HG03060 (cell line): ENCODE results near the gene PYY.
"Not testable (repeated sequence)": the region's sequence is repeated elsewhere in the genome, so short reads cannot be mapped to it uniquely, and the experiment has no call there.

ENCODE experiments used
- ATAC-seq: cut with Tn5 transposase; IDR thresholded peaks from one replicate; pipeline ENCODE4 v1.9.1; 2021; ENCODE audit warnings: low read depth, moderate number of reproducible peaks; ENCODE audit not compliant: unreplicated experiment

Gene PYY

DNA sequence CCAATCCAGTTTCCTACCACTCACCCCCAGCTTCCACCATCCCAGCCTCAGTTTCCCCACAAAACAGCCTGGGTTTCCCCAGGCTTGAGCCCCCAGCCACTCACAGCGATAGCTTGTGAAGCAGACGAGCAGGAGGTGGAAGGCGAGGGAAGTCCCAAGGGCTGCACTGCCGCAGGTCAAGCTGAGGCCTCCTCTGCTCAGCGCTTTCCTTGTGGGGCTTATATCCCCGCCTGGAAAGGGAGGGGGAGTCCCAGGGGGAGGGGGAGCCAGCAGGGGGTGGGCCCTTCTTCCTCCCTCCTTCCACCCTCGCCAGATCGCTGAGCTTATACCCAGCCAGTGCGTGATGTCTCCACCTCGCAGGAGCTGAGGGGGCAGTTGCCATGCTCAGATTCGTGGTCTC is at the start of gene PYY:
PYY (minus strand) TSS at position 195 of the 400 bp plus-strand sequence. CDS start 457 bp downstream, outside the sequence.
- no peak for ATAC-seq

DNA sequence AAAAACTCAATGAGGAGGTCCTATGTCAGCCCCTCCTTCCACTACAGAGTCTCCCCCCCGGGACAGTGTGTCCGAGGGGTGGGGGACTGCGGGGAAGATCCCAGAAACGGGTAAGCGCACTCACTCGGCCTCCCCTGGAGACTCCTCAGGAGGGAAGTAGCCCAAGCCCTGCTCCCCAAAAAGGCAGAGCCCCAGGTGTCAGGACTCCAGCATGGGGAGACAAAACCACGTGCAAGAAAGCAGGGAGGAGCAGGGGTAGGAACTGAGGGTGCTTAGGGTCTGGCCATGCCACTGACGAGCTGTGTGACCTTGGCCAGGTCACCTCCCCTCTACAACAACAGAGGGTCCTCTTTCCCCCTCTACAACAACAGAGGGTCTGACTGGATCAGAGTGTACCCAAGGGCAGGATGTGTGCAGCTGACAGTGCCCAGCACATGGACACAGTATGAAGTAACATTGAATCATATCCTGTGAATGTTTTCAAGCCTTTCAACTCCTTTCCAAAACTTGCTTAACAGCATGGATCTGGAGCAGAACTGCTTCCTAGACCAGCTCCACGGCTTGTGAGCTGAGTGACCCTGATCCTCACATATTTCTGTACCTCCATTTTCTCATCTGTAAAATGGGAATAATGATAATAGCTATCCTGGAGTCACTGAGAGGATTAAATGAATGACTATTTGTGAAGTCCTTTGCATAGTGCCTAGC is 48.6 kb upstream of the PYY start:
- ATAC-seq, result no peak

DNA sequence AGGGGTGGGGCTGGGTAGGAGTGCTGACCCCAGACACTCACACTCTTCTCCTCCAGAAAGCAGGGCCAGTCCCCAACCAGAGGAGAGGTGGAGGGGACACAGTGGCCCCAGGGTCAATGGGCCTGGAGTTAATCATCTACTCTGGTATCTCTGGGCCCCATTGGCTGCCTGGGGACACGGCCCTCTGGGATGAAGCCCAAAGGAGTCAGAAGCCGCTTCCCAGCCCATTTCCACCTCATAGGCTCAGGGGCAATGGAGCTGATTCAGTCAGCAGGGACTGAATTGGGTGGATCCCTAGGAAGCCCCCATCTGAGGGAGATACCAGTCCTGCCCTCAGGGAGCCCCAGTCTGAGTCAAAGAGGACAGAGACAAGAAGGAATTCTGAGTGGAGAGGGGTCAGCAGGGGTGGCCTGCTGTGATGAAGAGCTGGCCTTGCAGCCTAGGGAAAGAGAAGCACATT is 47.8 kb upstream of the PYY start:
- no peak for ATAC-seq

DNA sequence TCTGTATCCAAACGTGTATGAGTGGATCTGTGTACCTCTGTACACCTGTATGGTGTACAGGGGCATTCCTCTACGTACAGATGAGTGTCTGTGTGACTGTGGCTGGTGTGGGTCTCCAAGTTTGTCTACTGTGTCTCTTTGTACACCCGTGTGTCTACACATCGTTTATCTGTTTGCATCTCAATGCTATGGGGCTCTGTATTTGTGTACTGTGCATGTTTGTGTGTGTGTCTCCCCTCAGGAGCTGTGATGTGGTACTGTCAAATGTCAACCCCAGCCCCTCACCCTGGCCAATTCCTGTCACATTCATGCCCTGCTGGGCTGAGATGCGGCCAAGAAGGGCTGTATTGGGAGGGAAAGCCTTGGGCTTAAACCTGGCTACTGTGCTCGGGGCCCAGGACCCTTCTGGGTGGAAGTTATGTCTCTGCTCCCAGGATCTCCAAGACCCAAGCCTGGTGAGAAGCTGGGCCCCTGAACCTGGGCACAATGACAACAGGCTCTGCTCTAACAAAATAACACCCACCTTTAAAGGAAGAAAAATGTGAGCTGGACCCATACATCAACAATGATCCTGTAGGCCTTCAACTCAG is 47.2 kb upstream of the PYY start:
- ATAC-seq, result no peak

DNA sequence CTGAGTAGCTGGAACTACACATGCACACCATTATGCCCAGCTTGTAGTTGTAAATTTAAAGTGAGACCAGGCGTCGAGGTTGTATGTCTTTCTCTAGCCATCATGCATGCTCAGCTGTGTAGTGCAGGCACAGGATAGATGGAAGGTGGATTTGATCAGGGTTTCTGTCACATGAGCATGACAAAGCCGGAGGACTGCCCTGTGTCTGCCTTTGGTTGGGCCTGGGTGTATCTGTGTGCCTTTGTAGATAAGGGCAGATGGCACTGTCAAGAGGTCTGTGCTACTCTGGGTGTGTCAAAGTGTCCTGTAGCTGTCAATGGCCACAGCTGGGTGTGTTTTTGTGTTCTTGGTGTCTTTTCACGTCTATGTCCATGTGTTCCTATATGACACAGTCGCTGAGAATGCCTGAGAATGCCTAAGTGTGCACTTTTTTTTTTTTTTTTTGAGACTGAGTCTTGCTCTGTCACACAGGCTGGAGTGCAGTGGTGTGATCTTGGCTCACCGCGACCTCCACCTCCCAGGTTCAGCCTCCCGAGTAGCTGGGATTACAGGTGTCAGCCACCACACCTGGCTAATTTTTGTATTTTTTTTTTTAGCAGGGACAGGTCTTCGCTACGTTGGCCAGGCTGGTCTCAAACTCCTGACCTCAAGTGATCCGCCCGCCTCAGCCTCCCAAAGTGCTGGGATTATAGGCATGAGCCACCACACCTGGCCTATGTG is 46.6 kb upstream of the PYY start:
- no peak for ATAC-seq

DNA sequence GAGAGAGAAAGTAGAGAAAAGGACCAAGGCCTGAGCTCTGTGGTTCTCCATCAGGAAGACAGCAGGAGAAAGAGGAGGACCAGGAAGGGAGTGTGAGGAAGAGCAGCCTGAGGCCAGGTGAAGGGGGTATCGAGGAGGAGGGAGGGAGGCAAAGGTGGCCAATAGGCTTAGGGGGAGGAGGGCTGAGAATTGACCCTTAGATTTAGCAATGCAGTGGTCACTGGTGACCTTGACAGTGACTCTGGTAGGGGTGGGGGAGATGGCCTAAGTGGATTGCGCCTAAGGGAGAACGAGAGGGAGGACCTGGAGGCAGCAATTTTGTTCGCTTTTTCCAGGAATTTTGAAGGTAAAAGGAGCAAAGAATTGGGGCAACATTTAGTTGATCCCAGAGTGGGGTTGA is 45.3 kb upstream of the PYY start:
- no peak for ATAC-seq

DNA sequence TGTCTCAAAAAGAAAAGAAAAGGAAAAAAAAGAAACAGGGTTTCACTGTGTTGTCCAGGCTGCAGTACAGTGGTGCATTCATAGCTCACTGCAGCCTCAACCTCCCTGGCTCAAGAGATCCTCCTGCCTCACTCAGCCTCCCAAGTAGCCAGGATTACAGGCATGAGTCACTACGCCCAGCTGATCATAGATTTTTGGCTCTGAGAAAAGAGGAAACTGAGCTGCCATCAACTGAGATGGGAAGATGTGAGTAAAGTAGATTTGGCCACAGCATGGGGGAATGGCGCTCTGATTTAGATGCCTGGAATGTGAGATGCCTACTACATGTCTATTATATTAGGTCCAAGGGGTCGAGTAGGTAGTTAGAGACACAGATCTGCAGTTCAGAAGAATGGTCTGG is 44.8 kb upstream of the PYY start:
- no peak for ATAC-seq

DNA sequence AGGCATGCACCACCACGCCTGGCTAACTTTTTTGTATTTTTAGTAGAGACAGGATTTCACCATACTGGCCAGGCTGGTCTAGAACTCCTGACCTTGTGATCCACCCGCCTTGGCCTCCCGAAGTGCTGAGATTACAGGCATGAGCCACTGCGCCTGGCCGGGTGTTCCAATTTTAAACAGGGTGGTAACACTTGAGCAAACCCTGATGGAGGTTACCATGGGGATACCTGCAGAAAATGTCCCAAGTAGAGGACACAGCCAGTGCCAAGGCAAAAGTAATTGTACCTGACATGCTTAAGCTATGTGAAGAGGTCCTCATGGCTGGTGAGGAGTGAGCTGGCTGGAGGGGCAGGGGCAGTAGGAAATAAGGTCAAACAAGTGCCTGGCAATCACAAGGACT is 43.4 kb upstream of the PYY start:
- ATAC-seq, result not testable (repeated sequence)

DNA sequence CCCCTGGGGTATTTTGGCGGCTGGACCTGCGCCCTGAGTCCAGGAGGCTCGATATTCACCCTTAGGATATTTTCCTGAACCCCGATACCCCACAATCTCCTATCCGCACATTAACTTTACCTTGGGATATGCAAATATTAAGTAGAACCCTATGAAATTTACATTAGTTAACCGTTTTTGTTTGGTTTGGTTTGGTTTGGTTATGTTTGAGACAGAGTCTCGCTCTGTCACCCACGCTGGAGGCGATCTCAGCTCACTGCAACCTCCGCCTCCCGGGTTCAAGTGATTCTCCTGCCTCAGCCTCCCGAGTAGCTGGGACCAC is 41.4 kb upstream of the PYY start:
- no peak for ATAC-seq

DNA sequence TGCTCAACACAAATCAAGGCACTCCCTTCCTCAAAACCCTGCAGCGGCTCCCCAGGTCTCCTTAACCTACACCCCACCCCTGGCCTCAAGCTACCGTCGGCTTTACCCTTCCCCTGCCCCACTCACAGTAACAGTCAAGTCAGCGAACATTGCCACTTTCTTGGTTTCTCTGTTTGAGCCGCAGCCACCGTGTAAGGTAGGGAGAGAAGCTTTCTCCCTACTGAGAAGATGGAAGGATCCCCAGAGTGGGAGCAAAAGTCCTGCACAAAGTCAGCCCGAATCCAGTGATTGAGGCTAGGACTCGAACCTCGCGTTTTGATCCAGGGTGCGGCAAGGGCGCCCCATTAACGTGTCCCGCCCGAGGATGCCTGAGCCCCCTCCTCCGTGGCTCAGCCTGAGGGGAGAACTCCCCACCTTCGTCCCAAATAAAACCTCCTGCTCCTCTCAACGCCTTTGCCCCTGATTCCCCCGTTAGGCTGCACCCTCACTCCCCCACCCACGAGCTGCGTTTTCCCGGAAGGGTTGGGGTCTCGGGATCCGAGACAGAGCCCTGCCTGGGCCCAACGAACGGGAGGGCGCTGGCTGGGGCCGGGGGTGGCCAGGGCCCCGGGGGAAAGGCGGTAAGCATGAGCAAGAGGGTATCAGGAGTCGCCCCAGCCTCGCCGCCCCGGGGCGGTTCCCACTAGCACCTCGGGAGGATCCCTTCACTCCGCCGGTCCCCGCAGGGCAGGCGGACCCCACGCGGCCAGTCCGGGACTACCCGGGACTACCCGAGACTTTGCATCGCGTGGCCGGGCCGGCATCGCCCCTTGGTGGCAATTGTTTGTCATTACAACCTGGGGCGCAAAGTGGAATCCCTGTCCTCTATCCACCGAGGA is 40.8 kb upstream of the PYY start:
- no peak for ATAC-seq

DNA sequence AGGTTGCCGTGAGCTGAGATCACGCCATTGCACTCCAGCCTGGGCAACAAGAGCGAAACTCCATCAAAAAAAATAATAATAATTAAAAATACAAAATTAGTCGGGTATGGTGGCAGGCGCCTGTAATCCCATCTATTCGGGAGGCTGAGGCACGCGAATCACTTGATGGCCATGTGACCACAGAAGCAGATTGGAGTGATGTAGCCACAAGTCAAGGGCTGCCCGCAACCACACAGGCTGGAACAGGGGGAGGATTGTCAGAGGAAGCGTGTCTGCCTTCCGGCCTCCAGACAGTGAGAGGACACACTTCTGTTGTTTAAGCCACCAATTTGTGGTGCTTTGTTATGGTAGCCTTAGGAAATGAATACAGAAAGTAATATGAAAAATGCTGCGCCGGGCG is 38.9 kb upstream of the PYY start:
- ATAC-seq, result no peak

DNA sequence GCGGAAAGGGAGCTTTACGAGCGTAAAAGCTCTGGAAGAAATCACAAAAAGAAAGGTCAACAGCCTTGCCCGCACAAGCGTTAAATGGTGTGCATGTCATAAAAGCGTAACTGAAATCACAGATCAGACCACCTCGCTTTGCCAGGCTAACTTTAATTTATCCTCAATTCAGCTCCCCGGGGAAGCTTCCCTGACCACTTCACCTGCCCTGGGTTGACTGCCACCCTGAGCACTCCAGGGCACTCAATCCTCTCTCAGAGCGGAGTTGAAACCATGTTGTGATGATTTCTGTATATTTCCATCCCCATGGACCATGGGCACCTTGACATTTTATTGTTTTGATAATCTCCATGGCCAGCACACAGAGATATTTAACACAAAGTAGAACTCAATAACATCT is 34.6 kb upstream of the PYY start:
- no peak for ATAC-seq

DNA sequence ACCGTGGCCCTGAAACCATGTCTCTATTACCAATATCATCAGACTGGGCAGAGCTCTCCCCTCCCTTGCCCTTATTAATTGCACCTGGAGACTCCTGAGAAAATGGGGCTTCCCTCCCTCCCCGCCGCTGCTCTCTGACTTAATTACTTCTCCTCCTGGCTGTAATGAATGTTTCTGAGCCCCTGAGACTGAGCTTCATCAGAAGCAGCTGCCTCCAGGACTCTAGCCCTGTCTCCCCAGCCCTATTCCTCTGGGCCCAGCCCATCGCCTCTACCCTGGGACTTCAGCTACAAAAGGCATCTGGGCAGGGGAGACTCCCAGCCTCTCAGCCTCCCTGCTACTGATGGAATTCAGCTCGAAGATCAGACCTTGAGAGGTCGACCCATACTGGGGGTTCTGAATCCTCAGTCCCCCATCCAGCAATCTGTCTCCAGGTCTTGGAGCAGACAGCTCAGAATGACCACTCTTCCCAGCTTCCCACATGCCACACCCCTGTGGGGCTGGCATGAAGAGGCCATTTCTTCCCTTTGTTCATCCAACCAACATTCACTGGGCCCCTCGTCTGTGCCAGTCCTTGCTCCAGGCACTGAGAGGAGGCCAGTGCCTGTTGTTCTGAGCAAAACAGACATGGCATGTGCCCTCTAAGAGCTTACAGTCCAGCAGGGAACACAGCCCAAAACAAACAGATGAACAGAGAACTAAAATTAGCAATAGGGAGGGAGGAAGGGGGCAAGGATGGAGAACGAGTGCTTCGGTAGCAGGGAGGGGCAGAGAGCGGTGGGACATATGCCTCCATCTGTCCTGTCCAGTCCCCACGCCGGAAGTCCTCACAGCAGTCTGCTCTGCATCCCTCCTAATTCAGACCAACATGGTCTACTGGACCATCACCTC is 33.6 kb upstream of the PYY start:
- no peak for ATAC-seq

DNA sequence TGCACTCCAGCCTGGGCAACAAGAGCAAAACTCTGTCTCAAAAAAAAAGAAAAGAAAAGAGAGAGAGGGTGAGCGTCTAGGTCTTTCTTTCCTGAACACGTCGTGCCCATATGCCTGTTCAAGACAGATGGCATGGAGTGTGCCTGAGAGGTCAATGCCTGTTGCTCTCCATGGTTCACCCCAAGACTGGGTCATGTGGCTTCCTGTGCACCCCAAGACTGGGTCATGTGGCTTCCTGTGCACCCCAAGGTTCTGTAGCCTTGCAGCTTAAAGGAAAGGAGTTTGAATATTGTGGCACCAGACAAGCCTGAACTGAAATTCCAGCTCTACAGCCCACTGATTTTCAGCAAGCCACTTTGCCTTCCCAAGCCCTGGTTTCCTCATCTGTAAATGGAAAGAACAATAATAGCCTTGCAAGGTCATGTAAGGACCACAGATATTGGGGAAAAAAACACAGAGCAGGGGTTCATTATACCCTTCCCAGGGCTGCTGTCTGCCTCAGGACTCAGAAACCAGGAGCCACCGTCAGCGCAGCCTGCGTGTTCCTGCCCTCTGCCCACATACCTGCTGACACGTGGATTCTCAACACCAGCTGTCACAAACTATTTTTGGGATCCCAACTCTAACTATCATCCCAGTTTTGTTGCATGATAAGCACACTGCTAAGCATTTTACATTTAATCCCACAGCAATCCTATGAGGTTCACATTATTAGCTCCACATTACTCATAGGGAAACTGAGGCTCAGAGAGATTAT is 32.7 kb upstream of the PYY start:
- no peak for ATAC-seq

DNA sequence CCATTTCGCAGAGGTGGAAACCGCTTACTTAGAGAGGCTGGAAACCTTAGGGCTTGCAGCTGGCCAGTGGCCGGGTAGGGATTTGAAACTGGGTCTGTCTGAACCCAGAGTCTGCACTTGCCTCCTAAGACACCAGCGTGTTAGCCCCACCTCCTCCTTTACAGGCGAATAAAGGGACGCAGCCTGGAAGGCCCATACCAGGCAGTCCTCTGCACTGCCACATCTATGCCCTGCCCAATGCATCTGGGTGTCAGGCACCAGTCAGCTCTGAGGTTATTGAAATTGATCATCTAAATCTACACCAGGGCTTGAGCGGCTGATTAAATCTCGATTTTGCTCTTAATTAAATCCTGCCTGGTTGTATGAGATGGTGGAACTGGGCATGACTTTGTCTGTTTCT is 30.8 kb upstream of the PYY start:
- no peak for ATAC-seq

DNA sequence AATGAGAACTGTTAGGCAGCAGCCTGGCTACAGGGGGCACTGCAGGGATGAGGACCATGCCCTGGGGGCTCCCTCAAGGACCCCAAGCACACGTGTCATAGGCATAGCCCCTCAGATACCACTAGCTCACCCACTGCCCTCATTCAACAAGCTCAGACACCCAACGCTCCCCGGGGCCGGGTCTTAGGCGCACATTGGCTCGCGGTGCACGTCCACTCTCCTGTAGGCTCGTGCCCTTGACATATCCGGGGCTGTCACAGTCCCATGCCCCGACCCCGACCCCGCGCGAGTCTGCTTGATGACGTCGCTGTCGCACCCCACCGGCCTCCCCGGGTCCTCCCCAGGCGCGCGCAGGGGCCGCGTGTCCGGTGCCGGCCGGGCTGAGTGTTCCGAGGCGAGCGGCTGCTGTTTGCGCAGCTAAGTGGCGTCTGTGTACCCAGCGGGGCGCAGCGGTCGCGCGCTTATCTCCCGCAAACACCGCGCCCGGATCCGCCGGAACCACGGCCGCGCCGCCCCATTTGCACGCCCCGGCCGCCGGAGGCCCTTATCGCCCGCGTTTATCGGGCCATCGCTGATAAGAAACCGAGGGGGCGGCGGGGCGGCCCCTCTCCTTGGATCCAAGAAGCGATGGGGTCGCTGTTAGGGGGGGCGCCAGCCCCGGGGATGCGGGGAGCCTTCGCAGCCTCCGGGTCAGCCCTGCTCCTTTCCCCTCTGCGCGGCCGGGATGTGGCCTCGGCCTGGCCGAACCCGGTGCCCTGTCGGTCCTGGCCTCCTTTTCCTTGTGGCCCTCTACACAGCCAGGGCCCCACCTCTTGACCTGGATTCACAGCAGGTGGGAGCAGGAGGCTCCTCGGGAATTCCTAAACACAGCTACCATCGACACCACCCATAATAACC is 30.0 kb upstream of the PYY start:
- ATAC-seq, result no peak

DNA sequence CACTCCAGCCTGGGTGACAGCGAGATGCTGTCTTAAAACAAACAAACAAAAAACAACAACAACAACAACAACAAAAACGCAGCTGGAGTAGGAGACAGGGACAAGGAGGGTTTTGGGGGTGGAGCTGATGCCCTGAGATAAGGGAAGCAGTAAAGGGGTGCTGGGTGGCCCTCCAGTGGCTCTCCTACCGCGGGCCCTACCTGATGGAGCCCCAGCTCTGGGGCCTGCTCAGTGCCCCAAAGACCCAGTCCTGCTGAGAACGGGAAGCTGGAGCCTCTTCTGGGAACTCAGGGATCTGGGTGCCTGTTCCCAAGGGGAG is 29.4 kb upstream of the PYY start:
- ATAC-seq, result no peak

DNA sequence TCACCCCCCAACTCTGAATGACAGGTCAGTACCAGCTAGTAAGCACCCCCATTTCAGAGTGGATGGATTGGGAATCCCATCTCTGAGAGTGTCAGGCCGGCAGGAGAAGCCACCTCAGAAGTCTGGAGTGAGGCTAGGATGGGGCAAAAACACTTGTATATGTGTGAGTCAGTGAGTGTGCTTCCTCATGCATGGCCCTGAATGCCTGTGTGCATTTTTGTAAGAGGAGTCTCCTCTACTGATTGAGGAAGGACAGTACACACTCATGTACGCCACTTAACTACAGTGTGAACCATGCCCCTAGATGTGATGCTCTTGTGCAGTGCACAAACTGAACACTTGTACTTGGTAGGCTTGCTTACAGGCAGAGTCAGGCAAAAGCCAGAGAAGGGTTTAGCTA is 28.4 kb upstream of the PYY start:
- no peak for ATAC-seq

DNA sequence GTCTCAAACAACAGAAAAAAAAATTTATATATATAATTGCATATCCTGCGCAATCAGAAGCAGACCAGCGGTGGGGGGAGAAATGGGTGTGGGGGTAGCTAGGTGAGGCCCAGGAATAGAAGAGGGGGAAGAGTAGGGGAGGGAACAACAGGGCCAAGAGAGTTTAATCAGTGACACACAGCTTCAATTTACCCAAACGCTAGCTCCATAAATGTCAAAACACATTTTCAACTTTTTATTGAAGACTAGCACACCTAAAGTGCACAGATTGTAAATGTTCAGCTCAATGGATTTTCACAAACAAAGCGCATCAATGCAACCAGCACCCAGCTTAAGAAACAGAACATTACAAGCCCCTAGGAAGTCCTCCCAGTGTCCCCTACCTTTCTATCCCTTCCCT is 25.9 kb upstream of the PYY start:
- ATAC-seq, result no peak
